Neural crest cell (in vitro differentiated cells): ENCODE data around the gene MICAL3. TPM values are rescaled to one million over a fixed set of nuclear protein-coding genes. Genes with fewer than 3 reads are reported as not detected.
"Not testable (repeated sequence)": the region's sequence is repeated elsewhere in the genome, so short reads cannot be mapped to it uniquely, and the experiment has no call there.

ENCODE experiments used
- DNase-seq: peaks from one replicate; pipeline ENCODE4 v3.0.0; 2021; ENCODE audit warnings: low read depth, mixed read lengths, low spot score
- H3K27ac Mint-ChIP-seq: one replicate; pipeline ENCODE4 v1.8.0; 2021; ENCODE audit warnings: mild to moderate bottlenecking, mixed read lengths; ENCODE audit not compliant: unreplicated experiment
- H3K27me3 Mint-ChIP-seq: 2 replicates; pipeline ENCODE4 v1.8.0; 2021; ENCODE audit warnings: low read depth, mild to moderate bottlenecking, mixed read lengths
- H3K36me3 Mint-ChIP-seq: 2 replicates; pipeline ENCODE4 v1.8.0; 2021; ENCODE audit warnings: low read depth, mild to moderate bottlenecking, mixed read lengths
- H3K4me1 Mint-ChIP-seq: 2 replicates; pipeline ENCODE4 v1.8.0; 2021; ENCODE audit warnings: mixed read lengths
- H3K4me3 Mint-ChIP-seq: one replicate; pipeline ENCODE4 v1.8.0; 2021; ENCODE audit warnings: mild to moderate bottlenecking, mixed read lengths
- H3K9me3 Mint-ChIP-seq: 2 replicates; pipeline ENCODE4 v1.8.0; 2021; ENCODE audit warnings: mixed read lengths
- CTCF ChIP-seq: fragments of 200-600 bp; sonication (generic); conservative IDR thresholded peaks from 2 replicates; pipeline ENCODE4 v1.5.0; 2021; ENCODE audit warnings: antibody characterized with exemption, mild to moderate bottlenecking
- long read RNA-seq: library from polyadenylated mRNA; unstranded; transcript quantifications from one replicate; pipeline ENCODE4 v2.0.0, GENCODE V29; 2020
- total RNA-seq: library from RNA; stranded (reverse); gene quantifications from 2 replicates; pipeline ENCODE4 v1.2.1, GENCODE V29; 2021

MICAL3 gene
- 84.5 and 87.1 TPM in 2 replicates for total RNA-seq
- long read RNA-seq, partial matches to known transcripts, result 2 of 7 reads
- long read RNA-seq, other reads (novel, unspliced or antisense), result 5 of 7 reads

GRCh38 chr22:18024276-18024939, at the start of gene MICAL3:
TSS of gene MICAL3 (minus strand) at chr22:18024561. CDS start at chr22:17906812, 117,749 bp downstream.
- no peaks in the 10 kb centered on the region for H3K36me3 Mint-ChIP-seq
- H3K4me1 Mint-ChIP-seq, result peaks cover 22% of the 10 kb centered on the region
- peak; percentile 60 for DNase-seq
- peak; percentile 68 for TF ChIP-seq CTCF
- H3K27ac Mint-ChIP-seq, result peak within 1 kb of the TSS; percentile 97
- peaks cover 73% of the 10 kb centered on the region for H3K27me3 Mint-ChIP-seq
- no peaks in the 10 kb centered on the region for H3K9me3 Mint-ChIP-seq
- peak within 1 kb of the TSS; percentile 94 for H3K4me3 Mint-ChIP-seq

- not testable (repeated sequence) for H3K27ac Mint-ChIP-seq, DNase-seq, H3K27me3 Mint-ChIP-seq, H3K36me3 Mint-ChIP-seq, H3K9me3 Mint-ChIP-seq, H3K4me3 Mint-ChIP-seq
- H3K4me1 Mint-ChIP-seq, result peaks cover 23% of the 10 kb centered on the region
Measured at GRCh38 chr22:18073927-18074326, 49.6 kb upstream of the MICAL3 start.

GRCh38 chr22:18073467-18073866, 49.1 kb upstream of the MICAL3 start:
- H3K27ac Mint-ChIP-seq, result no peak overlapping the region
- no peaks in the 10 kb centered on the region for H3K27me3 Mint-ChIP-seq
- no peak overlapping the region for H3K4me3 Mint-ChIP-seq
- no peaks in the 10 kb centered on the region for H3K36me3 Mint-ChIP-seq
- no peak for TF ChIP-seq CTCF
- peaks cover 22% of the 10 kb centered on the region for H3K4me1 Mint-ChIP-seq
- no peaks in the 10 kb centered on the region for H3K9me3 Mint-ChIP-seq
- no peak for DNase-seq

- H3K4me1 Mint-ChIP-seq, result peaks cover 26% of the 10 kb centered on the region
- DNase-seq, result no peak
- TF ChIP-seq CTCF, result no peak
- H3K27ac Mint-ChIP-seq, result no peak overlapping the region
- peak overlapping the region; percentile 34 for H3K4me3 Mint-ChIP-seq
- peaks cover 7% of the 10 kb centered on the region for H3K27me3 Mint-ChIP-seq
- no peaks in the 10 kb centered on the region for H3K9me3 Mint-ChIP-seq
- H3K36me3 Mint-ChIP-seq, result no peaks in the 10 kb centered on the region
Measured at GRCh38 chr22:18071968-18072310, 47.6 kb upstream of the MICAL3 start.

- not testable (repeated sequence) for H3K27ac Mint-ChIP-seq, H3K9me3 Mint-ChIP-seq, DNase-seq, H3K36me3 Mint-ChIP-seq, H3K4me3 Mint-ChIP-seq, H3K27me3 Mint-ChIP-seq
- H3K4me1 Mint-ChIP-seq, result peaks cover 26% of the 10 kb centered on the region
Measured at GRCh38 chr22:18071307-18071967, 47.1 kb upstream of the MICAL3 start.

- H3K27ac Mint-ChIP-seq, result peak overlapping the region; percentile 37
- H3K9me3 Mint-ChIP-seq, result no peaks in the 10 kb centered on the region
- no peak overlapping the region for H3K4me3 Mint-ChIP-seq
- no peaks in the 10 kb centered on the region for H3K36me3 Mint-ChIP-seq
- peaks cover 33% of the 10 kb centered on the region for H3K4me1 Mint-ChIP-seq
- no peak for DNase-seq
- peak; percentile 57 for TF ChIP-seq CTCF
- peaks cover 15% of the 10 kb centered on the region for H3K27me3 Mint-ChIP-seq
Measured at GRCh38 chr22:18070556-18071306, 46.4 kb upstream of the MICAL3 start.
